NCI-H524 treated with DMSO at 0.1 percent for 48 hours (cell line): Measurements from ENCODE around the gene PRR36.
A peak's percentile ranks its signal among the peaks of the same experiment; 100 is the strongest.

Experiments used
- DNase-seq: peaks from one replicate; lab custom pipeline; 2025; lab: John Stamatoyannopoulos, UW

Gene PRR36

DNA sequence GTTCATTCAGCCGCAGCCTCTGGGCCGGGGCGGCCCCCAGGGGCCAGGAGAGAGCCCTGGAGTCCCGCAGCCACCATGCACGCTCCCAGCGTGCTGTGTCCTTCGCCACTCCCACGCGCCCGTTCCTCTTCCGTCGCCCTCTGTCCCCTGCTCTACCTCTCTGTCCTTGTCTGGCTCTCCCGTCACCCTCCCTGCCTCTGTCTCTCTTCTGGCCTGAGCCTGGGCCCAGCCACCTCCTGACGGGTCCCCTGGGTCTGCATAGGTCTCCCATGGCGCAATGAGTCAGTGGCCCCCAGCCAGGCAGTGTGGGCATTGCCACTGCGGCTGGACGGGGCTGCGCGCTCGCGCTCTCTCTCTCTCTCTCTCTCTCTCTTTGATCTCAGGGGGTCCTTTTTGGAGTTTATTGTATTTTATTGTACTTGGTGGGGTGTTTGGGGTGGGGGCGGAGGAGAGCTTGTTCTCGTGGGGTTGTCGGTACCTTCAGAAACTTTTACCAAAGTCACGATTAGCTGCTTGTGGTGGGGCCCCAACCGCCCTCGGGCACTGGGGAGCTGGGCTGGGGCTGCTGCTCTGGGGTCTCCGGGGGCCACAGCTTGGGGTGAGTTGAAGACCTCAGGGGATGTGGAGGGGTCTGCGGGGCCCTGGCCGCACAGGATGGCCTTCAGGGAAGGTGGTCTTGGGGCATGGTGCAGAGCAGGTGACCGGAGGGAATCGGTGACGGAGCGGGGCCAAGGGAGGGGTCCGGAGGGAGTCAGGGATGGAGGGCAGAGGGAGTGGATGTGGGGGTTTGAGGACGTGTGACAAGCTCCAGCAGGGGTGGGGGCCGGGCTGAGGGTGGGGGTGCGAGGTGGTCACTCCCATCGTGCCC, 38.7 kb upstream of the PRR36 start:
- DNase-seq = no peak

DNA sequence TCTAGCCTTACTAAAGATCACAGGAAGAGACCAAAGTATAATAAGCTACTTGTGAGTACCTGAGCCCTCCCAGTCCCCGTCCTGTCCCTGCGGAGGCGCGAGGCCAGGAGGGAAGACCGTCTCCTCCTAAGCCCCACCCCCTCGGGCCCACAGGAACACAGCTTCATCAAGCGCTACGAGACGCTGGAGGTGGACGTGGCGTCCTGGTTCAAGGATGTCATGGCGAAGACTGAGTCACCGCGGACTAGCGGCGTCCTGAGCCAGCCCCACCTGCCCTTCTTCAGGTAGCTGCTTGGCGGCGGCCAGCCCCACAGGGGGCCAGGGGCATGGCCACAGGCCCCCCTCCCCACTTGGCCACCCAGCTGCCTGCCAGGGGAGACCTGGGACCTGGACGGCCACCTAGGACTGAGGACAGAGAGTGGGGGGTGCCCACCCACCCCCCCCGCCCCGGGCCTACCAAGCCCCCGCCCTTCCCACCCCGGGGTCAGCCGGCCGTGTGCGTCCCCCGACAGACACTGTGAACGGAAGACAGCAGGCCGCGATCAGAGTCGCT, 38.0 kb upstream of the PRR36 start:
- no peak for DNase-seq

DNA sequence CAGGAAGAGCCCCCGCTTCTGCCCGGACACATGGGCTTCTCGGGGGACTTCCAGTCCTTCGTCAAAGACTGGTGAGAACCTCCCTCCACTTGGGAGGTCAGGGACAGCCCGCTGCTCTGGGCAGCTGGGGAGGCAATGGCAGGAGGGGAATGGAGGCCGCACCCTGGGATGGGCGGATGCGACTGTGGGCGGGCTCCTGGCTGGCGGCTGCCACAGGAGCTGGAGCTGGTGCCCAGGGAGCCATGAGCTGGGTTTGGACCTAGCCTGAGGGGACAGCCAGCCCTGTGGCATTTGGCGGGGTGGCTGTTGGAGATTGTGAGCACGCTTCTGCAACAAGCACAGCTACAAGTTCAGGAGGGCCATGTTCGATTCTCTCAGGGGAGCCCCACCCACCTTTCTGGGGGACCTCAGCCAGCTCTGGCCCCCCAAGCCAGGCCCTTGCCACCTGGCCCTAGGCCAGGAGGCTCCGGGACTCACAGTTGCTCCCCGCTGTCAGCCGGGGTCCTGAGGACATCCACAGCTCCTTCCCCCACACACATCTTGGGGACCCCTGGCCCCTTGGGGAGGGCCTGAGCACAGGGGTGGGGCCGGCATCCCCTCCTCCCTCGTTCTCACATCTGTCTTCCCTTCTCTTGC, 37.4 kb upstream of the PRR36 start:
- DNase-seq = no peak

DNA sequence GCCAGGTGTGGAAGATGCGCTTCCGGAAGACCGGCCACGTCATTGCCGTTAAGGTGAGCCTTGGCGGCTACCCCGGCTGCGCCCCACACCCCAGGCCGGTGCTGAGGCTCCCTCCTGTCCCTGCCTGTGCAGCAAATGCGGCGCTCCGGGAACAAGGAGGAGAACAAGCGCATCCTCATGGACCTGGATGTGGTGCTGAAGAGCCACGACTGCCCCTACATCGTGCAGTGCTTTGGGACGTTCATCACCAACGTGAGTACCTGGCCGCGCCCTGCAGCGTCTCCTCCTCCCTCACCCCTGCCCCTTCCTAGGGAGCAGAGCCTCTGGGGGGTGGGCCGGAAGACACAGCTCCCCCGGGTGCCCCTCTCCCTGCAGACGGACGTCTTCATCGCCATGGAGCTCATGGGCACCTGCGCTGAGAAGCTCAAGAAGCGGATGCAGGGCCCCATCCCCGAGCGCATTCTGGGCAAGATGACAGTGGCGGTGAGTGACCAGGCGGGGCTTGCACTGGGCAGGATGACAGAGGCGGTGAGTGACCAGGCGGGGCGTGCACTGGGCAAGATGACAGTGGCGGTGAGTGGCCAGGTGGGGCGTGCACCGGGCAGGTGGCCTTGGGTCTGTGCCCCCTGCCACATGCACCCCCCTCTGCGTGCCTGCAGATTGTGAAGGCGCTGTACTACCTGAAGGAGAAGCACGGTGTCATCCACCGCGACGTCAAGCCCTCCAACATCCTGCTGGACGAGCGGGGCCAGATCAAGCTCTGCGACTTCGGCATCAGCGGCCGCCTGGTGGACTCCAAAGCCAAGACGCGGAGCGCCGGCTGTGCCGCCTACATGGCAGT, 36.4 kb upstream of the PRR36 start:
- DNase-seq = no peak

DNA sequence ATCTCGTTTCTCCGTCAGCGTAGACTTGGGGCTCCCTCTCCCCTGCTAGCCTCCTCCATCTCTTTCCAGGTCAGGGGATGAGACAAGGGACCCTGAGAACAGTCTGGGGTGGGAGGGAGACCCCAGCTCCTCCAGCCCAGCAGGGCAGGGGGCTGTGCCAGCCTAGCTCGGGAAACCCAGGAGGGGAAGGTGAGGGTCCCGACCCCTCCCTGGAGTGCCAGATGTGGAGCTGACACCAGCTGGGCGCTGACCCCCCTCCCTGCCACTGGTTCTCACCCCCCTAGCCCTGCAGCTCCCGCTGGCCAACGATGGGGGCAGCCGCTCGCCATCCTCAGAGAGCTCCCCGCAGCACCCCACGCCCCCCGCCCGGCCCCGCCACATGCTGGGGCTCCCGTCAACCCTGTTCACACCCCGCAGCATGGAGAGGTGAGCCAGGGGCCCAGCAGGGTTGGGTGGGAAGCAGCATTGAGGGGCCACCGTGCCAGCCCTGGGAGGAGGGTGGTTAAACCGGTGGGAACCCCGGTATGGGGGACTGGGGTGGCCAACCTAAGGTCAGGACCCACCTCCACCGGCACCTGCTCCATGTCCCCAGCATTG, 35.4 kb upstream of the PRR36 start:
- DNase-seq = no peak

DNA sequence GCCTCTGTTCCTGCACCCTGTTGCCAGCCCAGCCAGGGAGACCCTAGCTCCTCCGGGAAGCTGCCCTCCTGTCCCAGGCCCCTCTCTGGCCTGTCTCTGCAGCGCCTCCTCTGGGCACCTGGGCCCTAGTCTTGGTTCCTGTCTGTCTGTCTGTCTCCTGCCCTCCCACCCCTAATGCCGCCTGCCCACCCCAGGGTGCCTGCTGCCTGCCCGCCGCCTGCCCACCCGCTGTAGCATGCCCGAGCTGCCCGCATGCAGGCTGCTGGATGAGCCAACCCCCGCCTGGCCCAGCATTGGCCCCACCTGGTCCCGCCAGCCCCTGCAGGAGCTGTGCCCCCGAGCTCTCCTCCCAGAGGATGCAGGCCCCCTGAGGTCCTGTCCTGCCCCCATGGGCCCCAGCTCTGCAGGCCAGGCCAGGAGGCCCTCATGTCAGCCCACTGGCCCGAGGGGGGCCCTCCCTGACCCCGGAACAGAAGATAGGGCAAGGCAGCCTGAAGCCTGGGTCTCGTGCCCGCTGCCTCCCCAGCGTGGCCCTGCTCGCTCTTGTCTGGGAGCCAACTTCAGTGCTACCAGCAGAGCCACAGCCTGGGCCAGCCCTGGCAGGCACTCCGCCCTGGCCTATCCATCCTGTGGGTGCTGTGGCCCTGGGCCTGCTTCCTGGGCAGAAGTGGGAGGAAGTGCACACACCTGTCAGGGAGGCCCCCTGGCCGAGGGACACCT, 34.7 kb upstream of the PRR36 start:
- no peak for DNase-seq

DNA sequence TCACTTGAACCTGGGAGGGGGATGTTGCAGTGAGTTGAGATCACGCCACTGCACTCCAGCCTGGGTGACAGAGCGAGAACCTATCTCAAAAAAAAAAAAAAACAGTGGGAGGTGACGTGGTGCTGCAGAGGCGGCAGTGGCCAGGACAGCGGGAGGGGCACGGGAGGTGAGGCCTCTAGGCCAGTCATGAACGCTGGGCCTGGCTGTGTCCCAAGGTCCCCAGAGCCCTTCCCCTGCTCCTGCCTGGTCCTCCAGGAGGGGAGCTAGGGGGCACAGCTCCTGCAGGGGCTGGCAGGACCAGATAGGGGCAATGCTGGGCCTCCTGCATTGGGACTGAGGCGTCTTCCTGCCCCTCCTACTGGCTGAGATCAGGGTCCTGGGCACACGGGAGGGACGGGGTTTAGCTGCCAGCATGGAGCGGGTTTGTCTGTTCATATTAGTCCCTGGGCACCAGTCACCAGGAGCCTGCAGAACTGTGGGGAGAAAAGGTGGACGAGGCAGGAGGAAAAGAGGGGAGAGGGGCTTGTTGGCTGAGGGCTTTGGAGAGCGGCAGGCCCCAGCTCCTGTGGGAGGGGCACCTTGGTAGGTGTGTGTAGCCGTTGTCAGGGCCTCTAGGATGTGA, 34.0 kb upstream of the PRR36 start:
- no peak for DNase-seq

DNA sequence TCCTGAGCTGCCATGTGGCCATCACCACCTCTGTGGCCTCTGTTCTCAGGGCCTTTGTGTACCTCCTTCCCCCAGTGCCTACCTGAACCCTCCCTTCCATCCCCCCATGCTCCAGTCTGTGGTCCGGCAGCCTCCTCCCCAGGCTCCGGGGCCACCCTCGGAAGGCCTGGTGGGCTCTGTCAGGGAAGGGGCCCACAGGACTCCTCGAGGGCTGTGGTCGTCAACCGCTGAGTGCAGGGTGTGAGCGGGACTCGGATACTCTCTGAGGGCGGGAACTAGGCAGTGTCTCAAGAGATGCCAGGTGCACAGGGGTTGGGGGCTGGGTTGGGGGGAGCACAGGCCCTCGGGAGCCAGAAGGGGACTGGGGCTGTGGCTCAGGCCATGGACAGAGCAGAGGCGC, 33.4 kb upstream of the PRR36 start:
- DNase-seq = no peak

DNA sequence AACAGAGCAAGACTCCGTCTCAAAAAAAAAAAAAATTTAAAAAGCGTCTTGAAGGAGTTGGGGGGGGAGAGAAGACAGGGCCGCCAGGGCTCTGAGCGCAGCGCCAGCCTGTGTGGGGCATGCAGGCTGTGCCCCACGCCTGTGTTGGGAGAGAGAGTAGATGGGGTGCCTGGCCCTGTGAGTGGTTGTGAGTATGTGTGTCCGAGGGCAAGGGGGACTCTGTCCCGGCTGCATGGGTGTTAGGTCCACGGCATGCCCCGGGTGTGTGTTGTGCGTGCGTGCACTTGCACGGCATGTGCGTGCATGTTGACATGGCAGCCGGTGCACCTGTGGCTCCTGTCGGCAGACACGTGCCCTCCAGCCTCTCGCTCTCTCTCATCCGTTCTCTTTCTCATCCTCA, 32.9 kb upstream of the PRR36 start:
- no peak for DNase-seq

DNA sequence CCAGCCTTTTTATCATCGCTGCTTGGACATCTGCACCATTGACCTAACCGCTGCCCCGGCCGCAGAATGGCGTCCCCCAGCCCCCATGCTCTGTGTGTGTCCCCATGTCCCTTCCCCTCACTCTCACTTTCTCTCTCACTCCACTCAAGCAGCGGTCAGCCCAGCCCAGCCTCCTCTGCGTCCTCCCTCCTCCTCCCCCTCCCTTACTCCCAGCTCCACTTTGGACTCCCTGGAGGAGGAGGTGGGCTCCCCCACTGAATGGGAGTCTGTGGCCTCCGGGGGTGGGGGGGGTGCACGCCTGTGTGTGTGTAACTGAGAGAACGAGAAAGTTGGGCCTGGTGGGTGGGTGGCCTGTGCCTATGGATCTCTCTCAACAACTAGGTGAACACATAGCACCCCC, 31.7 kb upstream of the PRR36 start:
- DNase-seq = no peak

DNA sequence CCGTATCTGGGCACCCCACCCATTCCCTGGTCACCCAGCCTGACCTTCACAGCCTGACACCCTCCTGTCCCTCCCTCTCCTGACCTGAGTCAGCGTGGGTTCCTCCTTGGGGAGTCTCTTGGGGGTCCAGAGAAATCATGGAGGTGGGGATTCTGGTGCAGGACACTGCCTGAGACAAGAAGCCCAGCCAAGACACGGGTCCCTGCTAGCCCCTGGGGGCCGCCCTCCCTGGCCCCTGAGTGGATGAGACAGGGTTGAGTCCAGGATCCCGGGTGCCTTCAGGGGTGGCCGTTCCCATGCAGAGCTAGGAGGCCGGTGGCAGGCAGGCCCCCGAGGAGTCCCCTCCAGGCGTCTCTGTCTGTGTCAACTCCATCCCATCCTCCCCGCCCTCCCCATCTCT, 31.1 kb upstream of the PRR36 start:
- no peak for DNase-seq

DNA sequence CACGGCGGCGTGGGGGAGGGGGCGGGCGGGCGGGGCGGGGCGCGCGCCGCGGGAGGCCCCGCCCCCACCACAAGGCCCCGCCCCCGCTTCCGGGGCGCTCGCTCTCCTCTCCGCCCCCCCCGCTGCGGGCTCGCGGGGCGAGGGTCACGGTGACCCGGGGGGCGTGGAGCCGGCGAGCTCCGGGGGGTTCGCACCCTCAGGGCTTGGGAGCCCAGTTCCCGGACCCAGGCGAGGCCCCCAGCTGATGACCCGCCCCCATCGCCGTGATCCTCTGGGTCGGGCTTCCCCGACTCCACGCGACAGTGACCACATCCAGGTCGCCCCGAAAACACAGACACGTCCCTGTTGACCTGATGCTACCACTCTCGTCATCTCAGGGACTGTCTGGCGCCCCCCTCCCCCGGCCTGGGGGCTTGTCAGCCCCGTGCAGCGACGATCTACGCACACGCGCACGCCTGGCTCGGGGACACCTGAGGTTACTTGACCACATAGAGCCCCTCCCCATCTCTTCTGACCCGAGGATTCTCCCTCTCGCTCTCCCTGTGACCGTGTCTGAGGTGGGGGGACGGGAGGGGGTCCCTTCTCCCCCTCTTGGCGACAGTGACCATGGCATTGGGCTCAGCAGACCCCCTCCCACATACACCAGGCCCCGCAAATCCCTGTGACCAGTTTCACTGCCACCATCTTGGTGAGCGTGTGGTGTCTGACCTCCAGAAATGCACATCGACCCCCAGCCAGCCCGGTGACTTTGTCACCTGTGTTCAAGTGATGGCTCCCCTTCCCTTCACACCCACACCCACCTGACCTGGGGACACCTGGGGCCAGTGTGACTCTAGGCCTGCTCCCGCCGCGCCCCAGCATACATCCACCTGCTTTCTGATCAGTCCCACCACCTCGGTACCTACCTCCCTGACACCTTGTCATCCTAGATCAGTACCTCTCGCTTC, 30.2 kb upstream of the PRR36 start:
- DNase-seq = no peak

DNA sequence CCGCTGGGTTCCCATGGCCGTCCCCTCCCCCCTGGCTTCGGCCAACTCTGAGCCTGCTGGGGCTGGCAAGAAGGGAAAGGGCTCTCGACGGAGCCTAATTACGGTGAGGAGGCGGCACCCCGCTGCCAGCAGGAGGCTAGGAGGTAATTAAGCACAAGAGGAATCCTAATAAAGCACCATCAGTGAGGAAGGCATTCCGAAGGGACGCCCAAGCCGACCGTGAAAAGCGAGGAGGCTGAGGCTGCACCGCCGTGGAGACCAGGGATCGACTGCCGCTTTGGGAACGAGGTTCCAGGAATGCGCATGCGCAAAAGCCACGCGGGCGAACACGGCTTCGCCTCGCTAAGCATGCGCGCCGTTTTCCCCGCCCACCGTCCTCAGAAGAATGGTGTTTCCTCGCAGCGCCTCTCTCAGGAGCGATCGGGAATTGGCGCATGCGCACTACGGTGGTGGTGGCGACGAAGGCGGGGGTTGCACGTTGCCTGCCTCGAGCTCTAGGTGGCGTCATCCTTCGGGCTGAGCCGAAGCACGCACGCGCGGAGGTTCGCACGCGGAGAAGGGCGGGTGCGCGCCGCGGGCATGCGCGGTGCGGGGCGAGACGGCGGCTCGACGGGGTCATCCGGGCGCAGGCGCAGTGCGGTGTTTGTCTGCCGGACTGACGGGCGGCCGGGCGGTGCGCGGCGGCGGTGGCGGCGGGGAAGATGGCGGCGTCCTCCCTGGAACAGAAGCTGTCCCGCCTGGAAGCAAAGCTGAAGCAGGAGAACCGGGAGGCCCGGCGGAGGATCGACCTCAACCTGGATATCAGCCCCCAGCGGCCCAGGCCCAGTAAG, 29.3 kb upstream of the PRR36 start, which contains the start of gene MAP2K7:
Gene MAP2K7, plus strand, starts transcription at position 634 of the 830 bp plus-strand sequence. Its CDS starts 68 bp downstream, at position 702.
- peak; percentile 96 for DNase-seq

DNA sequence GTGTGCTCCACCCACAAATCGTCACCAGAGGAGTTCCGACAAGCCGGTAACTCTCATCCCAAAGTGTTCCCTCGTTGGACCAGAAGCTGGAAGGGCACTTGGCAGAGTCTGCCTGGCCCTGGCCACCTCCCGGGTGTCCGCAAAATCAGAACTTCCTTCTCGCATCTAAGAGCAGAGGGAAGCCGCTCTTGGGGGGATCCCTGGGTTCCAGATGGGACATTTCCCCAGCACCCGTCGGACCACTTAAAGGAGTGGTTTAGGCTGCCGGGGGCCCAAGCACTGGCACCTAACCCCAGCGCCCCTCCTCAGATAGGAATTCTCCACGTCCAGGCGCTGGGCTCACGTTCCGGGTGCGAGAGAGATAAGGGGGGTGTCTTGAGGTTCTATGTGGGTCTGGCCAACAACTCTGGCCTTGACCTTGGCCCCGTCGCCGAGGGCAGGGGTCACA, 28.6 kb upstream of the PRR36 start:
- no peak for DNase-seq

DNA sequence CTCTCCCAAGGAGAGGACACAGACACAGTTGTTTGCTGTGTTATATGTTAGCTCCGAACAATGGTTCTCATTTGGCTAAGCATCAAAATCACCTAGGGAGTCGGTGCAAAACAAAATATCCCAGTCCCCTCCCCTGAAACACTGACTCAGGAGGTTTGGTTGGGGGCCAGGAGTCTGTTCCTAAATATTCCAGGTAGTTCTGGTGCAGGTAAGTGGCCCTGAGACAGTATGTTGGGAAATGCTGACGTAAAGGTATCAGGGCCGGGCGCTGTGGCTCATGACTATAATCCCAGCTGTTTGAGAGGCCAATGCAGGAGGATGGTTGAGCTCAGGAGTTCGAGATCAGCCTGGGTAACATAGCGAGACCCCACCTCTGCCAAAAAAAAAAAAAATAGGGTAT, 27.1 kb upstream of the PRR36 start:
- no peak for DNase-seq

DNA sequence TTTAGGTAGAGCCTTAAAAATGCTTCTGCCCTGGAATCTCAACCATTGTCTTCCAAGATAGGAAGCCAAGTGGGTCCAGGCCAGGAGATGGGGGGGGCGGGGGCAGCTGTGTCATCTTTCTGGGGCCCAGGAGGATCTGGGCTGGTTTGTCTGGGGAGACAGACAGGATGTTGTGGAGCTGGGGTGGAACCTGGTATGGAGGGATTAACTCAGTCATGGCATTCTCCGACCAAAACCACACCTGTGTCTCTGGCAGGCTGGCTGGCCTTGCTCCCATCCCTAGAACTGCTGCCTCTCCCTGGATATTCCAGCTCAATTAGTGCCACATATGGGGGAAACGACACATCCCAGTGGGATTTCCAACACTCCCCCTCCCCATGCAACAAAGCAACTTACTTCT, 26.7 kb upstream of the PRR36 start:
- DNase-seq = no peak

DNA sequence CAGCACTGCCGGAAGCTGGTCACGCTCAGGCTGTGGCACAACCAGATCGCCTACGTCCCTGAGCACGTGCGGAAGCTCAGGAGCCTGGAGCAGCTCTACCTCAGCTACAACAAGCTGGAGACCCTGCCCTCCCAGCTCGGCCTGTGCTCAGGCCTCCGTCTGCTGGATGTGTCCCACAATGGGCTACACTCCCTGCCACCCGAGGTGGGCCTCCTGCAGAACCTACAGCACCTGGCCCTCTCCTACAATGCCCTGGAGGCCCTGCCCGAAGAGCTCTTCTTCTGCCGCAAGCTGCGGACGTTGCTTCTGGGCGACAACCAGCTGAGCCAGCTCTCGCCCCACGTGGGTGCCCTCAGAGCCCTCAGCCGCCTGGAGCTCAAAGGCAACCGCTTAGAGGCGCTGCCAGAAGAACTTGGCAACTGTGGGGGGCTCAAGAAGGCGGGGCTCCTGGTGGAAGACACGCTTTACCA, 26.2 kb upstream of the PRR36 start:
- no peak for DNase-seq

DNA sequence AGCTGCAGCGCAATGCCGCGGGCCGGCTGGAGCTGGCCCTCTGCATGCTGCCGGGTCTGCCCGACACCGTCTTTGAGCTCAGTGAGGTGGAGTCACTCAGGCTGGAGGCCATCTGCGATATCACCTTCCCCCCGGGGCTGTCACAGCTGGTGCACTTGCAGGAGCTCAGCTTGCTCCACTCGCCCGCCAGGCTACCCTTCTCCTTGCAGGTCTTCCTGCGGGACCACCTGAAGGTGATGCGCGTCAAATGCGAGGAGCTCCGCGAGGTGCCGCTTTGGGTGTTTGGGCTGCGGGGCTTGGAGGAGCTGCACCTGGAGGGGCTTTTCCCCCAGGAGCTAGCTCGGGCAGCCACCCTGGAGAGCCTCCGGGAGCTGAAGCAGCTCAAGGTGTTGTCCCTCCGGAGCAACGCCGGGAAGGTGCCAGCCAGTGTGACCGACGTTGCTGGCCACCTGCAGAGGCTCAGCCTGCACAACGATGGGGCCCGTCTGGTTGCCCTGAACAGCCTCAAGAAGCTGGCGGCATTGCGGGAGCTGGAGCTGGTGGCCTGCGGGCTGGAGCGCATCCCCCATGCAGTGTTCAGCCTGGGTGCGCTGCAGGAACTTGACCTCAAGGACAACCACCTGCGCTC, 25.7 kb upstream of the PRR36 start:
- DNase-seq = peak; percentile 63
